HepG2 (cell line): ENCODE data around the gene NXPH4. TPM values are rescaled to one million over a fixed set of nuclear protein-coding genes. Genes with fewer than 3 reads are reported as not detected.

Experiments used
- DNMT1 ChIP-seq: sonication (generic); formaldehyde crosslinking; IDR thresholded peaks from 2 replicates; pipeline ENCODE4 v1.5.1; 2020; ENCODE audit warnings: mild to moderate bottlenecking, missing genetic modification reagents
- HNF1B ChIP-seq: sonication (generic); formaldehyde crosslinking; IDR thresholded peaks from 2 replicates; pipeline ENCODE4 v1.5.1; 2020; ENCODE audit warnings: mild to moderate bottlenecking, moderate library complexity, missing genetic modification reagents
- IRX3 ChIP-seq: sonication (generic); formaldehyde crosslinking; IDR thresholded peaks from 2 replicates; pipeline ENCODE4 v1.8.1; 2023; ENCODE audit warnings: mild to moderate bottlenecking, low read depth, missing genetic modification reagents, borderline replicate concordance
- POLR2AphosphoS2 ChIP-seq: IDR thresholded peaks from 2 replicates; pipeline ENCODE4 v1.6.1; 2011; ENCODE audit warnings: low read depth, low read length, improper control_type of control experiment
- RFX1 ChIP-seq: fragments of 450-650 bp; IDR thresholded peaks from 2 replicates; pipeline ENCODE4 v1.6.1; 2017
- ZNF512 ChIP-seq: sonication (generic); formaldehyde crosslinking; IDR thresholded peaks from 2 replicates; pipeline ENCODE4 v1.4.0; 2020; ENCODE audit warnings: mild to moderate bottlenecking, missing genetic modification reagents
- ZNF567 ChIP-seq: sonication (generic); formaldehyde crosslinking; IDR thresholded peaks from 2 replicates; pipeline ENCODE4 v1.8.1; 2023; ENCODE audit warnings: mild to moderate bottlenecking, missing genetic modification reagents, borderline replicate concordance
- ZNF670 ChIP-seq: sonication (generic); formaldehyde crosslinking; IDR thresholded peaks from 2 replicates; pipeline ENCODE4 v1.8.0; 2022; ENCODE audit warnings: mild to moderate bottlenecking, missing genetic modification reagents, borderline replicate concordance
- ZNF75D ChIP-seq: sonication (generic); formaldehyde crosslinking; IDR thresholded peaks from 2 replicates; pipeline ENCODE4 v1.8.1; 2023; ENCODE audit warnings: missing genetic modification reagents, mild to moderate bottlenecking, borderline replicate concordance
- ZNF839 ChIP-seq: sonication (generic); formaldehyde crosslinking; IDR thresholded peaks from 2 replicates; pipeline ENCODE4 v1.4.0; 2020; ENCODE audit warnings: missing genetic modification reagents, mild to moderate bottlenecking, borderline replicate concordance
- polyA plus RNA-seq, 8 experiments: library from polyadenylated mRNA; depleted of rRNA in 3 of 8; stranded (reverse) in 7 of 8; unstranded in 1 of 8; fragments of >200 nt; fragmentation: Illumina TruSeq in 4 of 8; extraction: Trizol in 4 of 8; gene quantifications; 2 replicates each; pipeline versions ENCODE4 v1.2.1 to v1.2.3, GENCODE V29; 2011 to 2016; ENCODE audit warnings: low read depth in 4 of 8, missing spikeins in 1 of 8, mixed read lengths in 1 of 8; ENCODE audit not compliant: insufficient read depth in 1 of 8
- total RNA-seq, 5 experiments: library from RNA; depleted of rRNA; stranded (reverse); fragments of >200 nt; fragmentation: Illumina TruSeq; extraction: Trizol; gene quantifications; 2 replicates each; pipeline ENCODE4 v1.2.3, GENCODE V29; 2016; ENCODE audit warnings: low read depth in 1 of 5
- TF ChIP-seq, protein P1 (sequence below): IDR thresholded peaks from 2 replicates; pipeline ENCODE4 v1.6.1; 2016; ENCODE audit warnings: control low read depth
- TF ChIP-seq, protein P2 (sequence below): sonication (generic); formaldehyde crosslinking; IDR thresholded peaks from 2 replicates; pipeline ENCODE4 v1.9.0; 2021; ENCODE audit warnings: mild to moderate bottlenecking, missing genetic modification reagents
- TF ChIP-seq, protein P3 (sequence below): sonication (generic); formaldehyde crosslinking; IDR thresholded peaks from 2 replicates; pipeline ENCODE4 v1.4.0; 2020; ENCODE audit warnings: missing genetic modification reagents

The NXPH4 gene
- total and polyA plus RNA-seq, 2 of the 13 experiments (the other 11 are each of a cell fraction or from before 2014, with no cell fraction given), result 0.13 TPM; not detected in 1

DNA sequence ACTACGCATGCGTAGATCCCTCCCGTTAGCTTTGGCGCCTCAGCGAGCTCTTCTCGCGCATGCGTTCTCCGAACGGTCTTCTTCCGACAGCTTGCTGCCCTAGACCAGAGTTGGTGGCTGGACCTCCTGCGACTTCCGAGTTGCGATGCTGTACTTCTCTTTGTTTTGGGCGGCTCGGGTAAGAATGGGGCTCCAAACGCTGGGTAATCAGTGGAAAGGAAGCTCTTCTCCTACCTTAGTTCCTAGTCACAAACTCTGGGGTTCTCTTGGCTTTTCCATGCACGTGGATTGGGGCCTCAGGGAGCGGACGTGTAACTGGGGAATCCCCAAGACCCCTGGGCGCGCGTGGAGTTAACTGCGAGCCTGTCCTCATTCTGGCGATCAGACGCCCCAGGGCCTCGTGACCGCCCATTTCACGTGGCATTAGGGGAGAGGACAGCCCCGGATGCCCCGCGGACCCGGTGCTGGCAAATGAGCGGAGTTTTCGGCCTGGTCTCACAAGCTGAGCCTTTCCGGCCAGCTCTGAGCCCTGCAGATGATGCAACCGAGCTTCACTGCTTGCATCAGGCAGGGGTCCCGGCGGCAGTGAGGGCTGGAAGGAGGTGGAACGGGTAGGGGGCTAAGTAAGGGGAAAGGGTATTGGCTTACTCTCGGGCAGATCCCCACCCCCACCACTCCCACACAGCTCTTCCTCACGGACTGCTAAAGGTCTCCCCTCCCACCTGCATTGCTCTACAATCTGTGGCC, 13.2 kb downstream of the NXPH4 start, which contains the start of gene SHMT2 (continued):
- no peak for TF ChIP-seq IRX3 (CRISPR knock-in tag)
- TF ChIP-seq, protein P1, sequence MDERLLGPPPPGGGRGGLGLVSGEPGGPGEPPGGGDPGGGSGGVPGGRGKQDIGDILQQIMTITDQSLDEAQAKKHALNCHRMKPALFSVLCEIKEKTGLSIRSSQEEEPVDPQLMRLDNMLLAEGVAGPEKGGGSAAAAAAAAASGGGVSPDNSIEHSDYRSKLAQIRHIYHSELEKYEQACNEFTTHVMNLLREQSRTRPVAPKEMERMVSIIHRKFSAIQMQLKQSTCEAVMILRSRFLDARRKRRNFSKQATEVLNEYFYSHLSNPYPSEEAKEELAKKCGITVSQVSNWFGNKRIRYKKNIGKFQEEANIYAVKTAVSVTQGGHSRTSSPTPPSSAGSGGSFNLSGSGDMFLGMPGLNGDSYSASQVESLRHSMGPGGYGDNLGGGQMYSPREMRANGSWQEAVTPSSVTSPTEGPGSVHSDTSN (CRISPR knock-in tag), result no peak
- no peak for TF ChIP-seq ZNF839 (CRISPR knock-in tag)
- no peak for TF ChIP-seq RFX1
- TF ChIP-seq ZNF512, result 0 out of 2 replicates have a peak, but pooled peaks have one; percentile 22
- TF ChIP-seq HNF1B (CRISPR knock-in tag), result peak; percentile 11; the same call in 1 of the 2 replicates
- TF ChIP-seq, protein P2, sequence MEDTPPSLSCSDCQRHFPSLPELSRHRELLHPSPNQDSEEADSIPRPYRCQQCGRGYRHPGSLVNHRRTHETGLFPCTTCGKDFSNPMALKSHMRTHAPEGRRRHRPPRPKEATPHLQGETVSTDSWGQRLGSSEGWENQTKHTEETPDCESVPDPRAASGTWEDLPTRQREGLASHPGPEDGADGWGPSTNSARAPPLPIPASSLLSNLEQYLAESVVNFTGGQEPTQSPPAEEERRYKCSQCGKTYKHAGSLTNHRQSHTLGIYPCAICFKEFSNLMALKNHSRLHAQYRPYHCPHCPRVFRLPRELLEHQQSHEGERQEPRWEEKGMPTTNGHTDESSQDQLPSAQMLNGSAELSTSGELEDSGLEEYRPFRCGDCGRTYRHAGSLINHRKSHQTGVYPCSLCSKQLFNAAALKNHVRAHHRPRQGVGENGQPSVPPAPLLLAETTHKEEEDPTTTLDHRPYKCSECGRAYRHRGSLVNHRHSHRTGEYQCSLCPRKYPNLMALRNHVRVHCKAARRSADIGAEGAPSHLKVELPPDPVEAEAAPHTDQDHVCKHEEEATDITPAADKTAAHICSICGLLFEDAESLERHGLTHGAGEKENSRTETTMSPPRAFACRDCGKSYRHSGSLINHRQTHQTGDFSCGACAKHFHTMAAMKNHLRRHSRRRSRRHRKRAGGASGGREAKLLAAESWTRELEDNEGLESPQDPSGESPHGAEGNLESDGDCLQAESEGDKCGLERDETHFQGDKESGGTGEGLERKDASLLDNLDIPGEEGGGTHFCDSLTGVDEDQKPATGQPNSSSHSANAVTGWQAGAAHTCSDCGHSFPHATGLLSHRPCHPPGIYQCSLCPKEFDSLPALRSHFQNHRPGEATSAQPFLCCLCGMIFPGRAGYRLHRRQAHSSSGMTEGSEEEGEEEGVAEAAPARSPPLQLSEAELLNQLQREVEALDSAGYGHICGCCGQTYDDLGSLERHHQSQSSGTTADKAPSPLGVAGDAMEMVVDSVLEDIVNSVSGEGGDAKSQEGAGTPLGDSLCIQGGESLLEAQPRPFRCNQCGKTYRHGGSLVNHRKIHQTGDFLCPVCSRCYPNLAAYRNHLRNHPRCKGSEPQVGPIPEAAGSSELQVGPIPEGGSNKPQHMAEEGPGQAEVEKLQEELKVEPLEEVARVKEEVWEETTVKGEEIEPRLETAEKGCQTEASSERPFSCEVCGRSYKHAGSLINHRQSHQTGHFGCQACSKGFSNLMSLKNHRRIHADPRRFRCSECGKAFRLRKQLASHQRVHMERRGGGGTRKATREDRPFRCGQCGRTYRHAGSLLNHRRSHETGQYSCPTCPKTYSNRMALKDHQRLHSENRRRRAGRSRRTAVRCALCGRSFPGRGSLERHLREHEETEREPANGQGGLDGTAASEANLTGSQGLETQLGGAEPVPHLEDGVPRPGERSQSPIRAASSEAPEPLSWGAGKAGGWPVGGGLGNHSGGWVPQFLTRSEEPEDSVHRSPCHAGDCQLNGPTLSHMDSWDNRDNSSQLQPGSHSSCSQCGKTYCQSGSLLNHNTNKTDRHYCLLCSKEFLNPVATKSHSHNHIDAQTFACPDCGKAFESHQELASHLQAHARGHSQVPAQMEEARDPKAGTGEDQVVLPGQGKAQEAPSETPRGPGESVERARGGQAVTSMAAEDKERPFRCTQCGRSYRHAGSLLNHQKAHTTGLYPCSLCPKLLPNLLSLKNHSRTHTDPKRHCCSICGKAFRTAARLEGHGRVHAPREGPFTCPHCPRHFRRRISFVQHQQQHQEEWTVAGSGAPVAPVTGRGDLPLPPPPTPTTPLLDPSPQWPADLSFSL (CRISPR knock-in tag), result no peak
- TF ChIP-seq ZNF75D (CRISPR knock-in tag), result no peak
- TF ChIP-seq POLR2AphosphoS2, result no peak
- TF ChIP-seq ZNF567 (CRISPR knock-in tag), result no peak
- TF ChIP-seq DNMT1 (CRISPR knock-in tag), result no peak
- TF ChIP-seq, protein P3, sequence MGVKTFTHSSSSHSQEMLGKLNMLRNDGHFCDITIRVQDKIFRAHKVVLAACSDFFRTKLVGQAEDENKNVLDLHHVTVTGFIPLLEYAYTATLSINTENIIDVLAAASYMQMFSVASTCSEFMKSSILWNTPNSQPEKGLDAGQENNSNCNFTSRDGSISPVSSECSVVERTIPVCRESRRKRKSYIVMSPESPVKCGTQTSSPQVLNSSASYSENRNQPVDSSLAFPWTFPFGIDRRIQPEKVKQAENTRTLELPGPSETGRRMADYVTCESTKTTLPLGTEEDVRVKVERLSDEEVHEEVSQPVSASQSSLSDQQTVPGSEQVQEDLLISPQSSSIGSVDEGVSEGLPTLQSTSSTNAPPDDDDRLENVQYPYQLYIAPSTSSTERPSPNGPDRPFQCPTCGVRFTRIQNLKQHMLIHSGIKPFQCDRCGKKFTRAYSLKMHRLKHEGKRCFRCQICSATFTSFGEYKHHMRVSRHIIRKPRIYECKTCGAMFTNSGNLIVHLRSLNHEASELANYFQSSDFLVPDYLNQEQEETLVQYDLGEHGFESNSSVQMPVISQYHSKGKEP, result no peak
- TF ChIP-seq ZNF670 (CRISPR knock-in tag), result peak; percentile 80; the same call in 1 of the 2 replicates
